GM18951 (cell line): ENCODE data around the gene RBM17.

Experiments used
- POLR2A ChIP-seq: IDR thresholded peaks from 4 replicates; pipeline ENCODE4 v1.6.1; 2011; ENCODE audit warnings: mild to moderate bottlenecking; ENCODE audit not compliant: insufficient read length, insufficient read depth; ENCODE audit errors: extremely low read depth
- in situ Hi-C: fragments of 300-500 bp; cut with MboI; formaldehyde crosslinking; loops from one replicate; pipeline ENCODE4 v1.12.0; 2022; ENCODE audit warnings: low sequenced_read_pairs, mixed read lengths, inconsistent platforms; ENCODE audit not compliant: unreplicated experiment

Gene RBM17

DNA sequence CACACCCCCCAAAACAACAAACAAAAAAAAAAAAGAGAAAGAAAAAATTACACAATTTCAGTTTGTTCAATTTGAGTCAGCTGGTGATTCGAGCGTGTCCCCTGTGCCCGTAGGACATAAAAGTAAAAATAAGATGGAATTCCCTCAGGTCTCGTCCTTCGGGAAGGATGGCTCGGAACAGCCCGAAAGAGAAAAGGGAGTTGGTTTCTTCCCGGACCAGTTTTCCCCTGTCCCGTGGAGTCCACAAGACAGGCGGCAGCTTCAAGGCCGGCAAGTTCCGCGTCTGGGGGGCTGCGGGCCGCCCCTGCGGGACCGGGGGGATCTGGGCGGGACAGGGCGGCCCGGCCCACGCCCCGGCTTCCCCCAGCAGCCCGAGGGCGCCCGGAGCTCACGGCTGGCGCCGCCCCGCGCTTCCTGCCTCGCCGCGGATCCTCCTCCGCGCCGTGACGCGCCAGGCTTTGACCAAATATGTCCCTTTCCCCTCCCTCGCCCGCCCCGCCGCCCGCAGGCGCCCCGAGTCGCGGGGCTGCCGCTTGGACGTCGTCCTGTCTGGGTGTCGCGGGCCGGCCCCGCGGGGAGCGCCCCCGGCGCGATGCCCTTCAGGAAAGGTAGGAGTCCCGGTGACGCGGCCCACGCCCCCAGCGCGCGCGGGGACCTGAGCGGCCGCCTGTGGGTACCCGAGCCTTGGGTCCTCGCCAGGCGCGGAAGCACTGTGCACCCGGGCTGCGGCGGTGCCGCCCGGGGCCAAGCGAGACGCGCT, 55.8 kb downstream of the RBM17 start:
- in situ Hi-C loops, result no loop called here
- TF ChIP-seq POLR2A, result peak; percentile 81

DNA sequence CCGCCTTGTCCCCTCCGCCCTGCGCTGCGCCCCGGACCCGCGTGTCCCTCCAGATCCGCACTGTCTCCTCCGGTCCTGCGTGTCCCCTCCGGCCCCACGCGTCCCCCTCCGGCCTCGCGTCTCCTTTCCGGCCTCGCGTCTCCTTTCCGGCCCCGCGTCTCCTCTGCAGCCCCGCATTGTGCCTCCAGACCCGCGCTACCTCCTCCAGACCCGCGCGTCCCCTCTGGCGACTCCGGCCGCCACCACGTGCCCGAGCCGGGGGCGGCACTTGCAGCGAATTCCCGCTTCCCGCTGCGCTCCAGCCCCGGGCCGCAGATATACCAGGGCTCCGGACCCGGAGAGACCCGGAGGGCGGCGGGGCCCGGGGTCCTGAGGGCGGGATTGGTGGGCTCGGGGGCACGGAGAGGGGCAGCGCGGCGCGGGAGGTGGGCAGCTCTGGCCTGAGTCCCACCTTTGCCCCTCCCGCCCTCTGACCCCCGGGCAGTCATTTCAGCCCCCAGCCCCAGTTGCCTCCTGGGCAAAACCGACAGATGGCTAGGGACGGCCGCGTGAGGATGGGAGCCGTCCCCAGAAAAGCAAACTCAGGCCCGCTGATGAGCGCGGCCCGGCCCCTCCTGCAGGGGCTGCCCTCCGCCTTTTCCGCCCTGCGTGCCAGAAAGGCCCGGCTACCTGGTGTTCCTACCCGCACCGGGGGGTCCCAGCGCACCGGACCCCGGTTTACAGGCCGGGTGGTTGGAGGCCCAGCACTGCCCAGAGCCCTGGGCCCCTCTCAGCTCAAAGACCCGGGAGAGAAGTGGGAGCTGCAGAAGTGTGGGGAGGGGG, 56.5 kb downstream of the RBM17 start:
- TF ChIP-seq POLR2A, result no peak
- in situ Hi-C loops, result no loop called here

DNA sequence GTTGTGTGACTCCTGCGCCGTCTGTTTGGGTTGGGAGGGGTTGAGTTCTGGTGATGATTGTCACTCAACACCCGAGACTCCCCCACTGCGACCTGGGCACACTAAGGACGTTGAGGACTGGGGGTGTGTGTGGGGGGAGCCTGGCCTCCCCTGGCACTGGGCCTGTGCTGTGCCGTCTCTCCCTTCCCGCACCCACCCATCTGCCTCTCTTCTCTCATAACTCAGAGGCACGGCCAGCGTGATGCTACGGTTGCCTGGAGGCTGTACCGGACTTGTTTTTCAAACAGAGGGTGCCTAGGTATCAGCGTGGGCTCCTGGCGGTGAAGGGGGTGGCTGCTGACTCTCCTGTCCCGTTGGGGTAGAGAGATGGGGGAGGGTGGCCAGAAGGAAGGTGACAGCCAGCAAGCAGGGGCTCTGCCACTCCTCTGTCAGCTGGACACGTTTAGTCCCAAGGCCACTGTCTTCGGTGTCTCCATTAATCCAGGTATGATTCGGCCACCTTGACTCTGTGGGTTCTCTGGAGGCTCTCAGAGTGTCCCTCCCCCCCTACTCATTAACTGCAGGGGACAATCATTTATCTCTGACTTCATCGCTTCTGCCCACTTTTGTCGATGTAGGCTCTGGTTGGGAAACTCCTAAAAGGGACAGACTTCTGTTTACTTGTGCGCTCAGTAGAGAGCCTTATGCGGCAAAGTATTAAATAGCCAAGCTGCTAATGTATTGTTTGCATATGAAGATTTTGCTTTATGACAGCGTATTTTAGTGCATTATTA, 57.4 kb downstream of the RBM17 start:
- in situ Hi-C loops, result no loop called here
- TF ChIP-seq POLR2A, result no peak

DNA sequence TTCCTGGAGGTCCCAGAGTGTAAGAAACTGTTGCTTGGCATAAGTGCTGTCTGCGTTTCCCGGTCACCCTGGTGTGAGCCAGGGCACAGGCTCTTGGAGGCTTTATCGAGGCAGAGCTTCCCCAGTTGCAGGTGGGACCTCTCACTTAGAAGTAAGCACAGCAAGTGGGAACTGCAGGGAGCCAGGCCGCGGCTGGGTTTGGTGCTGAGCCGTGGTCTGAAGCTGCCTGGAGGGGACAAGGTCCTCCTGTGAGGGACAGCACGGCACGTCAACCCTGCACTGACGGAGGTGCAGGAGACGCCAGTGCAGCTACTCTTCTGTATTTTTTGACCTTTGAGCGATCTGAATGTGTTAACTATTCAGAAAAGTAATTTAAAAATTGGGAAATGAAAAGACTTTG, 58.1 kb downstream of the RBM17 start:
- TF ChIP-seq POLR2A, result no peak
- in situ Hi-C loops, result no loop called here

DNA sequence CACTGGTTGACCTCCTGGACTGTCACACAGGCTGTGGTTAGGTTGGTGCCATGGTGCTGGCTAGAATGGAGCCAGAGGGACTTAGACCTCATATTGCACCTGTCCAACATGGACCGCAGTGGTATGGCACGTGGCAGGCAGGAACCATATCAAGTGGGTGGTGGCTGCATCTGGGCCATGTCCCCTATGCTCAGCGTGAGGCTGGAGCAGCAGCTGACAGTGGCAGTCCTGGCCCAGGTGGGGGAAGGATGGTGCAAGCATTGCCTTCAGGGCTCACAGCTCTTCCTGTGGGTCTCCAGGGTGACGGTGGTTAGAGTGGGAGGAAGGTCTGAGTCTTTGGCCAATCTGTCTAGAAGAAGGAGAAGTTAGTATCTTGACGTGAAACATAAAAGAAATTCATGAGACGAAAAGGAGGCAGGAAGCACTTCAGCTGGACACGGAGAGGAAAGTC, 59.4 kb downstream of the RBM17 start:
- no peak for TF ChIP-seq POLR2A
- in situ Hi-C loops, result no loop called here

DNA sequence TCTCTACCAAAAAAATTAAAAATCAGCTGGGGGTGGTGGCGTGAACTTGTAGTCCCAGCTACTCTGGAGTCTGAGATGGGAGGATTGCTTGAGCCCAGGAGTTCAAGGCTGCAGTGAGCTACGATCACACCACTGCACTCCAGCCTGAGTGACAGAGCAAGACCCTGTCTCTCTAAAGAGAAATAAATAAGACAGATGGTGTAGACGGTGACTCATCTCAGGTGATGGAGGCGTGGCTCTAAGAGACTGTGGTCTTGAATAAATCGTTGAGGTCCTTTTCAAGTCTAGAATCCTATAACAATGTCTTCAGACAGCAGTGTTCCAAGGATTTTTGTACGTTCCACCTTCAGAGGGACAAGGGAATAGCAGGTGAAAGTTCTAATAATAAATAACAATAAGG, 60.1 kb downstream of the RBM17 start:
- no peak for TF ChIP-seq POLR2A
- in situ Hi-C loops, result no loop called here

DNA sequence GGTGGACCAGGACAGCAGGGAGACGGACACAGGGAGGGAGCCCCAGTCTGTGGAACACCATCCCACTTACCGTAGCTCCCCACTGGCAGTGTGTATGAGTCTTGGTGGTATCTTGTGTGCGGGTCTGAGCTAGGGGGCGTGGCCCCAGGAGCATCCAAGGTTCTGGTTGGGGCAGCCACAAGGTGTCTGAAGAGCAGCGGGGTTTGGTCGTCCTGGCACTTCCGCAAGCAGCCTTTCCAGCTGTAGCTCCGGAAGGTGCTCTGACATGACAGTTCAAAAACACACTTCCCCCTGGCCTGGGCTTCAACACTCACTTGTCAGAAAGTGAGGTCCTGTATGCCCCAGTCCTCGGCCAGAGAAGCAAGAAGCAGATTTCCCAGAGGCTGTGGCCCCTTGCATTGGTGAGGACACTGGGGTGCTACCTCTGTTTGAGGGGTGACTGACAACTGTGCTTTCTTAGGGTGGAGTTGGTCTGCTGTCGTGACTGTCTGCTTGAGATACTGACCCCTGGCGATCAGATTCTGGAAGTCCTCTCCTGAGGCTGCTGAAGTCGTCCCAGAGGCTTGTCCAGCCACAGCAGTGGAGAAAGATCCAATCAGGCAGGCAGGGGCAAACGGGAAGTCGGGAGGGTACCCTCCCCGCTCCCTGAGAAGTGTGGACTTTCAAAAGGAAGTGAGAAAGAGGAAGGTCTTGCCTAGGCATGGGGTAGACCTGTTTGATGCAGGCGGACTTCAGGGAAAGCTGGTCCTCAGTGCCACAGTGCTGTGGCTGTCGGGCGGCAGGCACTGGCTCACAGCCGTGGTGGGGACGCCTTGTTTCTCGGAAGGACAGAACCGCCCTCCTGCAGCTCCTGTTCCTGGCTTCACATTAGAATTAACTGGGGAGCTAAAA, 62.5 kb downstream of the RBM17 start:
- in situ Hi-C loops, result no loop called here

DNA sequence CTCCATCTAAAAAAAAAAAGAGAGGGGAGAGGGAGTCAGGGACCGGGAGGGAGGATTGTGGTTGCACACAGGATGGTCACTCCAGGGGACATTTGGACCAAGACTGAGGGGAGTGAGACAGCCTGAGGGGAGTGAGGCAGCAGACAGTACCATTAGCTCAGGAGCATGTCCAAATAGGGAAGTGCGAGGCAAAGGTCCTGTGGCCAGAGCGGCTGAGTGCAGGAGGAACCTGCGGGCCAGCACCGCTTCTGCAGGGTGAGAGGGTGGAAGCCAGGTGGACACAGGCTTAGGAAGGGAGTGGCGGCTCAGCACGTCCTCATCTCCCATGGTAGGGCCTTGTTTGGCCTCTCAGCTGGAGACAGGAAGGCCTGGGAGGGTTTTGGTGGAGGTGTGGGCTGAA, 65.0 kb downstream of the RBM17 start:
- TF ChIP-seq POLR2A, result no peak
- in situ Hi-C loops, result no loop called here

More for the DNA sequence above, 62.5 kb downstream of the RBM17 start:
- no peak for TF ChIP-seq POLR2A

DNA sequence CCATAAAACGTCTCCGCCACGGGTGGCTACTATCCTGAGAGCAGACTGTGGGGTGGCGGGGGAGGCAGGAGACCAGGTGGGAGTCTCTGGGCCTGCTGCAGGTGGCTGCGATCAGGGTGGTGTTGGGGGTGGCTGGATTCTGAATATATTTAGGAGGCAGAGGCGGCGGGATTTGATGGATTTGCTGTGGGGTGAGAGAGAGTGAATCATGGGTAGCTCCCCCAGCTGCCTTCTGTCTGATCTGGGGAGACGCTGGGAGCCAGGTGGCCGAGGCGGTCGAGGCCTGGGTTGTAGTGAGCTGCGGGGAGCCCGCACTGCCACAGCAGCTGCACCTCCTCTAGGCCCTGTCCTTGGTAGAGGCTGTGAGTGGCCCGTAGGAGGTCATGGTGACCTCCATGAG, 65.7 kb downstream of the RBM17 start:
- in situ Hi-C loops, result no loop called here
- TF ChIP-seq POLR2A, result no peak

DNA sequence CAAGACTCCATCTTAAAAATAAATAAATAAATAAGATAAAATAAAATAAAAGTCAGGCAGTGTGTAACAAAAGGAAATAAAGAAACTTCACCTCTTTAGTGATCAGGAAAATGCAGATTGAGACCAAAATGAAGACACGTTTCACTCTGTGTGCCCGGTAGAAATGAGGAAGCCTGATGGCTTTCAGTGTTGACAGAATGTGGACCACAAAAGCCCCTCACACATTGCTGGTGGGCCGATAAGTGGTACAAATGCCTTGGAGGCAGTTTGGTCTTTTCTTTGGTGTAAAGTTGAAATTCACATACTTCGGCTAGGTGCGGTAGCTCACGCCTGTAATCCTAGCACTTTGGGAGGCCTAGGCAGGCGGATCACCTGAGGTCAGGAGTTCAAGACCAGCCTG, 69.4 kb downstream of the RBM17 start:
- in situ Hi-C loops, result no loop called here
- TF ChIP-seq POLR2A, result no peak

DNA sequence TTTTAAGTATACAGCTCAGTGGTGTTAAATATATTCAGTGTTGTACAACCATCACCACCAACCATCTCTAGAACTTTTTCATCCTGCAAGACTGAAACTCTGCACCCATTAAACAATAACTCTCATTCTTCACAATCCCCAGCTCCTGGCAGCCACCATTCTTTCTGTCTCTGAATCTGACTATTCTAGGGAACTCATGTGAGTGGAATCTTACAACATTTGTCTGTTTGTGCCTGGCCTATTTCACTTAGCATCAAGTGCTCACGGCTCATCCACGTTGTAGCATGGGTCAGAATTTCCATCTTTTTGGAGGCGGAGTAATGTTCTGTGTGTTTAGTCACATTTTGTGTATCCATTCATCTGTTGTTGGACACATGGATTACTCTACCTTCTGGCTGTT, 73.1 kb downstream of the RBM17 start:
- no peak for TF ChIP-seq POLR2A
- in situ Hi-C loops, result no loop called here

DNA sequence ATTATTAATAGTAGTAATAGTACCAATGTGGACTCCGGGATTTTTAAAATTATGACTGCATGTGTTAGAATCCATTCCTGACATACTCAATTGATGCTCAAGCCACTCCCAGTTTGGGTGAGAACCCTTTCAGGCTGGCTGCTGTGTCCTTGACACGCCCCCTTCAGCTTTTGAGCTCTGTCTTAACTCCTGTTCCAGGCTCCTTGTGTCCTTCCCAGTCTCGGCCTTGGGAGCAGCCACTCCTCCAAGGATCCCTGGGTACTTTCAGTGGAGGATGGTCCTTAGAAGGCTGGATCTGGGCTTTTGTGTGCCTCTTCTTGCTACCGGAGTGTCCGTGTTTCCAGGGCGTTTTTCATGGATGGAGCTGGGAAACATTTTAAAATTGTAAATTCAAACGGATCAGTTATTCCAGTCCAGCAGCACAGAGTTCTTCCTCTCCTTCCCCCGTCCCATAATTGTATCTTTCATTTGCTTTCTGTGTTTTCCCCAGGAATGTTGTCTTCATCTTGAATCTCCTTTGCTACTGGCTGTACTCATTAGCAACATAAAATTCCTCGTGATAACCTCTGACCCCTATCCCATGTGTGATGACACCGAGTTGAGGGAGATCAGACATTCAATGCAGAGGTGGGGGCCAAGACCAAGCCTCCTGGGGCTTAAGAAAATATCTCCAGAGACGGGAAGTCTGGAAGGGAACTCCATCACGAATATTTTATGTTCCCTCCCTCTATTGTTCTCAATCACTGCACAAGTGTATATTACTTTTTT, 73.9 kb downstream of the RBM17 start:
- TF ChIP-seq POLR2A, result no peak
- in situ Hi-C loops, result no loop called here
